HG02973 (cell line): ENCODE data around the gene METTL1.

Experiments
- ATAC-seq: cut with Tn5 transposase; IDR thresholded peaks from one replicate; pipeline ENCODE4 v1.9.1; 2021; ENCODE audit warnings: moderate library complexity; ENCODE audit not compliant: unreplicated experiment

METTL1 gene

GRCh38 chr12:57738661-57739237 lies 33.2 kb downstream of the METTL1 start, which contains the start of gene AGAP2:
AGAP2 (minus strand) TSS chr12:57738742; CDS start chr12:57738246, 496 bp downstream.
- no peak for ATAC-seq

DNA sequence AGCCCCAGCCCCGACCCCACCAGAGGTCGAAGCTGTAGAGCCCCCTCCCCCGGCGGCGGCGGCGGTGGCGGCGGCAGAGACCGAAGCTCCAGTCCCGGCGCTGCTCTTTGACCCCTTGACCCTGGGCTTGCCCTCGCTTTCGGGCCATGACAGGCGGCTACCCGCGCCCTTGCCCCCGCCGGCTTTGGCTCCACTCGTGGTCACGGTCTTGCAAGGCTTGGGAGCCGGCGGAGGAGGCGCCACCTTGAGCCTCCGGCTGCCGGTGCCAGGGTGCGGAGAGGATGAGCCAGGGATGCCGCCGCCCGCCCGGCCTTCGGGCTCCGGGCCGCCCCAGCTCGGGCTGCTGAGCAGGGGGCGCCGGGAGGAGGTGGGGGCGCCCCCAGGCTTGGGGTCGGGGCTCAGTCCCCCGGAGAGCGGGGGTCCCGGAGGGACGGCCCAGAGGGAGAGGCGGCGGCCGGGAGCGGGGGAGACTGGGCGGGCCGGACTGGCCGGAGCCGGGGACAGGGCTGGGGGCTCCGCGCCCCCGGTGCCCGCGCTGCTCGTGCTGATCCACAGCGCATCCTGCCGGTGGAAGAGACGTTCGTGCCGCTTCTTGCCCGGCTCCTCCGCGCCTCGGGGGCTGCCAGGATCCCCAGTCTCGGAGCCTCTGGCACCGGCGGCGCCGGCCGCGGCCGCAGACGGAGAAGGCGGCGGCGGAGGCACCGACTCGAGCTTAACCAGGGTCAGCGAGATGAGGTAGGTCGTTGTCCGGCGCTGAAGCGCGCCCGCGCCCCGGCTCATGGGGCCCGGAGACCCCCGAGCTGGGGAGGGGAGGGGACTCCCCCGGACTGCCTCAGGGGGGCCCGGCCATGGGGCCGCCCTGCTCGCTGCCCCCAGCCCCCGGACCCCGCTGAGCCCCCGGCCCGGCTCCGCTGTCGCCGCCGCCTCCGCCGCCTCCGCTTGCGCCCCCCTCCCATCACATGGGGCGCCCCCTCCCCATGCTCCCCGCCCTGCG lies 34.1 kb downstream of the METTL1 start:
- no peak for ATAC-seq

GRCh38 chr12:57736741-57737466 lies 35.0 kb downstream of the METTL1 start:
- ATAC-seq = no peak

DNA sequence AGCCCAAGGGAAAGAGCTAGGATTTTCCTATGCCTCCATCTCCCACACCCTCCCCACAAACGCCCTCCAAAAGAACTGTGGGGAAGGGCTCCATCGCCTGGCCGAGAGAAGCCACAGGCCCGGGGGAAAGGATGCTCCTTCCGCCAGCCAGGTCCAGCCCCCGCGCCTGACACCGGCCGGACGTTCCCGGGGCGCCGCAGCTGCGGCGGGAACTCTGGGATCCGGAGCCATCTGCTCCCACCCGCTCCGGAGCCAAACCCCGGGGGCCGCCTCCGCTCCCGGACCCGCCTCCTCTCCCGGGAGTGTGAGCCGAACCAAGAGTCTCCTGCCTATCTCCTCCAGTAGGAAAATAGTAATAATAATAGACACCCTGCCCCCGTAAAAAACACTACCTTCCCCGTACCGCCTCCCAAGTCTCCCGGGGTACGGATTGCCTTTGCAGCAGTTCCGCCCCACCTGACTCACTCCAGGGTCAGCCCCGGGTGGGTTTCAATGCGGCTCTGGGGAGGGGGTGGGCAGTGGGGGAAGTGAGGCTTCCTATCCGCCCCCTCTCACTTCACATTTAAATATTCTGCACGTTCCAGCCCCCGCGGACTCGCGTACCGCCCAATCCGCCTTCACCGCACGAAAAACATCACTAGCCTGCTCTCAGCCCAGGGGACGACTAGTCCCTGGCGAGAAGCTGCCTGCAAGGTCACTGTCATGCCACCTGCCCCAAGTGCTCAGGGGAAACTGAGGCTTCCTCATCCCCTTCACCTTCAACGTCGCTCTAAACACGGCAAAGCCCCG lies 35.8 kb downstream of the METTL1 start:
- no peak for ATAC-seq

DNA sequence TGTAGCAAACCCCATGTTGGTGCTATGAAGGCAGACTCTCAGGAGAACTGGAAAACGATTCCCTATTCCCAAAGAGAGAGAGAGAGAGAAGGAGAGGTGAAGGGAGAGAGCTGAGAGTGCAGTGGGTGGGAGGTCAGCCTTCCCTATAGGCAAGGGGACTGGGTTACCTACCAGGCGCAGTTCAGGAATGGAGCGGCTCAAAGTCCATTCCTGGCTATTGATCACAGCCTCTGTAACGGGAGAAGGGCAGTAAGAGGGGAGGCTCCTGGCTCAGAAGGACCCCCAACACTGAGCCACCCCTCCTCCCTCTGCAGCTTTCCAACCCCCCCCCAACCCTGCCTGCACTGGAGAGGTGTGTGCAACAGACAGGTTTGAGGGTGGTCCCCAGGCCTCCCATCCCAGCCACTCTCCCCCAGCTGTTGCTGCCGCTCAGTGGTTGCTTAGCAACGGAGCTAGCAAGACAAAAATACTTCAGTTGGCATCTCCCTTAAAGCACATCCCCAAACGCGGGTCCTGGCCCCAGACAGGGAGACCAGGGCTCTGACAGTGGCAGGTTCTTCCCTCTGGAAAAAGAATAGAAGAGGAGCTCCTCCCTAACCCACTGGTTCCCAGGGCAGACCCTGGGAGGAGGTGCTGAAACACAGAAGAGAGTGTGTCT lies 36.6 kb downstream of the METTL1 start:
- no peak for ATAC-seq

GRCh38 chr12:57734591-57734990 lies 37.3 kb downstream of the METTL1 start:
- ATAC-seq = no peak

- no peak for ATAC-seq
Observed at GRCh38 chr12:57733928-57734327, 38.0 kb downstream of the METTL1 start.

- no peak for ATAC-seq
Observed at GRCh38 chr12:57732726-57733593, 38.9 kb downstream of the METTL1 start.

- ATAC-seq = no peak
Observed at GRCh38 chr12:57732270-57732669, 39.6 kb downstream of the METTL1 start.

DNA sequence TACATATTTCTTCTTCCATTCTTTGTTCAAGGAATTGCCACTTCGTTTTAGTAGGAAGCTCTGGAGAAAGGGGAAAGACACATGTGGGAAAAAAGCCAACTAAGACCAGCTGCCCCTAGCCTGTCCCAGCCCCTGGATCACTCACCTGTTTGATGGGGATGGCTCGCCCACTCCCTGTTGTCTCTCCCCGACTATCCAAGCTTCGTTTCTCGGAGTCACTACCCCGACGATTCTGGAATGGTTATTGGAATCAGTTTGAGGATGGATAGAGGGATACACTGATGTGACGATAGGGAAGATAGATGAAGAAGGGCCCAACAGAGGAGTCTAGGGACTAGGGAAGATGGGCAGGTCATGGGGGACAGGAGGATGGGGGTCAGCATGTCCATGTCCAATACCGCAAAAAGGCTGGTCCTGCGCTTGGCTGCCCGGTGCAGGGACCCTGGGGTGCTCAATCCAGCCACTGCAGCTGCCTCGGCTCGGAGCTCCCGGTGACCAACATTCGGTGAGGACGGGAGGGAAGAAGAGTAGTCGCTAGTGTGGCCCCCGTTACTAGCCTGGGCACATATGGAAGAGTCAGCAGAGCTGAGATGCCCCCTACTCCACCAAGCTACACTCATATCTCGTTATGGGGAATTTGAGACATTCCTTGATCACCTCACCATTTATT lies 40.4 kb downstream of the METTL1 start:
- no peak for ATAC-seq

DNA sequence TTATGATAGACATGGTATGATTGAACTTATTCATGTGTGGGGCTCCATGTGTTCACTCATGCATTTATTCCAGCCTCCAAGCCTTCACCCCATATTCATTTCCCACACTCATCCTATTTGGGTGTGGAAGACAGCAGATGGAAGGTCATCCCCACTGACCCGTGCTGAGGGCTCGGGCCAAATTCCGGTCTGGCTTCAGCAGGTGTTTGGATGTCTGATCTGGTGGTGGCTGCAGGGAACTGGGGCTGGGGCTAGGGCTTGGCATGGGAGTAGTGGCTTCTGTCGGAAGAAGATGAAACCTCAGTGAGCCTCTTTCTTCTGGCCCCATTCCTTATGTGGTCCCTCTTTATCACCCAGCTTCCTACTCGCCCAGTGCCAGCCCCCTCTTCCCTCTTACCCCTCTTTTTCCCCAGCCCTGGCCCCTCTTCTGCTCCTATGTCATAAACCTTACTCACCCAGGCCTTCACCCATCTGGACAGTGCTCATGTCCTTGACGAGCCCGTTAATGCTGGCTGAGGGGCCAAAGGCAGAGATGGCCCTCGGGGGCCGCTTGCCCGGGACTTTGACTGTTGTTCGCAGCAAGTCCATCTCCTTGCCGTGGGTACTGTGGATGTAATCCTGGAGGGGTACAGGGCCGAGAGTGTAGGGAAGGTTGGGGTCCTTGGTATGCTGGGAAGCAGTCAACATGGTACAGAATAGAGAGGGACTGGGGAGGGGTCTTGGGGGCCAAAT lies 41.4 kb downstream of the METTL1 start:
- no peak for ATAC-seq

DNA sequence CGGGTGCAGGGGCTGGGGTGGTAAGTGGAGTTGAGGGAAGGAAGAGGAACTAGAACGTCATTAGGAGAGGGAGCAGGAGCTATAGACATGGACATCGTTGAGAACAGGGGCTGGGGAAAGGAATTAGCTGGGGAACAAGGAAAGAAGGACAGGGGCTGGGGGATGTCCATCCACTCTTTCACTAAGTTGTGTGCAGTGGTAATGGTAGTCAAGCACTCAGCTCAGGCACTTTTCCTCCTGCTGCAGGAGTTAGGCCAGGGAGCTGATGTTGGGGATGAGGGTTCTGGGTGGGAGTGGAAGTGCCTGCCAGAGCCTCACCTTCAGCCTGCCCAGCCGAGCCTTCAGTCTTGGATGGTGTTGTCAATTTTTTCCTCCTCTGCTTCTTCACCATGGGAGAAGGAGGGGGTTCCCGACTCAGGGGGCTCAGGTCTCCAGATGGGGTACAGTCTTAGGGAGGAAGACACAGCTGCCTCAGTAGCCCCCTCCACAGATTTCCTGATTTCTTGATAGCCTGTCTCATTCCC lies 42.5 kb downstream of the METTL1 start:
- ATAC-seq = no peak

GRCh38 chr12:57727758-57728395 lies 44.0 kb downstream of the METTL1 start:
- no peak for ATAC-seq

- no peak for ATAC-seq
Observed at GRCh38 chr12:57726884-57727757, 44.8 kb downstream of the METTL1 start.

DNA sequence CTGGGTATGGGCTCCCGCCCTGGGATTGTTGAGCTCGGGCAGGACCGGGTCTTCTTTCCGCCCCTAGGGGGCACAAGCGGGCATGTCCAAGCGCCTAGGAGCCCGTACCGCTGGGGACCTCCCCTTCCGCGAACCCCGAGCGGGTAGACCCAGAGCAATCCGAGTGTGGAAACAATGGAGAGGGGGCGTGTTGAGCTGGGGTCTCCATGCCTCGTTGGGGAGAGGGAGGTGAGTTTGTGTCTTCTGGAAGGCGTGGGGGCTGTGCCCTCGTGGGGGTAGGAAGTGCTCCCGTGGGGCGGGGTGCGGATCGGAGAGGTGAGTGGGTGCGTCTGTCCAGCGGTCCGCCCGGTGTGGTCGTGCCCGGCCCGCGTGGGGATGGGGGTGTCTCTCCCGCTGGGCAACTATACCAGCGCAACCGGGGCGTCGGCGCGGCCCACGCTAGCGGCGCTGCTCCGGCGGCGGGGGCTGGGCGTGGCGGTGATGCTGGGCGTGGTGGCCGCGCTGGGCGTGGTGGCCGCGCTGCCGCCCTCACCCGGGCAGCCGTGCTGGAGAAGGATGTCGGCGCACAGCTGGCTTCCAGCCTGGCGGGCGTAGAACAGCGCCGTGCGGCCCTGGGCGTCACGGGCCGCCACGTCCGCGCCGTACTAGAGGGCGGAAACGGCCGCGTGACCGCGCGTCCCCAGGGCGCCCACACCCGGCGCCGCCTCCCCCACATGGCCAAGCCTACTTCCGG lies 45.6 kb downstream of the METTL1 start:
- no peak for ATAC-seq

DNA sequence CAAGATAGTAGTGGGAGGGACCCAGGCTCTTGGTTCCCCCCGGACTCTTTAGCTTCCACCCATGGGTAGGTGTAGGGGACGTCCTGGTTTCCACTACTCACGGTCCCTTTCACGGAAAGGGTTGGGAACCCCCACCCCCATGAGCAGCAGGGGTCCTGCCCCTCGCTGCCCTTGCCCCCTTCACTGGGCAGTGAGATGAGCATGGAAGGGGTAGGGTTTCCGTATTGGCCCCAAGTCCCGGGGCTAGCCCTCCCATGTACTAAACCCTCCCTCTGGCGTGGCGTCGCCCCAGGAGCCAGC lies 46.1 kb downstream of the METTL1 start:
- no peak for ATAC-seq
